HG03039 (cell line): ENCODE results near the gene ZDHHC19.
"Not testable (repeated sequence)": the region's sequence is repeated elsewhere in the genome, so short reads cannot be mapped to it uniquely, and the experiment has no call there.

Experiments used
- ATAC-seq: cut with Tn5 transposase; IDR thresholded peaks from one replicate; pipeline ENCODE4 v1.9.1; 2021; ENCODE audit warnings: mild to moderate bottlenecking, moderate library complexity; ENCODE audit not compliant: unreplicated experiment

ZDHHC19 gene

GRCh38 chr3:196205442-196206205 is 5.6 kb downstream of the ZDHHC19 start:
- ATAC-seq, result not testable (repeated sequence)

- no peak for ATAC-seq
These were observed 7.4 kb downstream of the ZDHHC19 start for GRCh38 chr3:196203846-196204245.

- ATAC-seq, result no peak
These were observed 8.7 kb downstream of the ZDHHC19 start for GRCh38 chr3:196202516-196202970.

GRCh38 chr3:196198771-196199753 is 12.1 kb downstream of the ZDHHC19 start:
- no peak for ATAC-seq

- no peak for ATAC-seq
These were observed 13.0 kb downstream of the ZDHHC19 start for GRCh38 chr3:196198081-196198675.

- ATAC-seq, result no peak
These were observed 13.7 kb downstream of the ZDHHC19 start for GRCh38 chr3:196197524-196197923.

GRCh38 chr3:196195664-196196265 is 15.4 kb downstream of the ZDHHC19 start:
- ATAC-seq, result no peak

GRCh38 chr3:196194542-196194915 is 16.7 kb downstream of the ZDHHC19 start:
- no peak for ATAC-seq

- ATAC-seq, result no peak
These were observed 17.3 kb downstream of the ZDHHC19 start for GRCh38 chr3:196193736-196194541.

GRCh38 chr3:196193133-196193735 is 18.0 kb downstream of the ZDHHC19 start:
- no peak for ATAC-seq

GRCh38 chr3:196192524-196193051 is 18.6 kb downstream of the ZDHHC19 start:
- peak; percentile 16 for ATAC-seq

GRCh38 chr3:196192036-196192523 is 19.1 kb downstream of the ZDHHC19 start:
- ATAC-seq, result peak; percentile 52

- no peak for ATAC-seq
These were observed 21.4 kb downstream of the ZDHHC19 start for GRCh38 chr3:196189566-196190347.

GRCh38 chr3:196186651-196187573 is 24.3 kb downstream of the ZDHHC19 start:
- ATAC-seq, result peak; percentile 32

GRCh38 chr3:196184881-196185280 is 26.3 kb downstream of the ZDHHC19 start:
- no peak for ATAC-seq

GRCh38 chr3:196184169-196184432 is 27.1 kb downstream of the ZDHHC19 start:
- ATAC-seq, result not testable (repeated sequence)

GRCh38 chr3:196181127-196181546 is 30.1 kb downstream of the ZDHHC19 start:
- no peak for ATAC-seq

- no peak for ATAC-seq
These were observed 30.9 kb downstream of the ZDHHC19 start for GRCh38 chr3:196180346-196180745.
